CD14-positive monocyte (primary cell): ENCODE measurements around the gene OCSTAMP. TPM values are rescaled to one million over a fixed set of nuclear protein-coding genes. Genes with fewer than 3 reads are reported as not detected.

Experiments
- DNase-seq, 3 donors: peaks; one replicate each; pipeline ENCODE4 v3.0.0-alpha.2; 2011 to 2022
- H2AFZ ChIP-seq: 2 replicates; pipeline ENCODE4 v1.6.0; 2012; ENCODE audit warnings: mild to moderate bottlenecking, low read depth, low read length, inconsistent platforms; ENCODE audit not compliant: insufficient read depth, poor library complexity, severe bottlenecking
- H3K27ac ChIP-seq, 2 donors: 1 replicate in 1 of 2; 2 replicates in 1 of 2; pipeline ENCODE4 v1.5.1; 2012 to 2013; ENCODE audit warnings: low read length in 2 of 2, control low read depth in 1 of 2, inconsistent platforms in 1 of 2, low read depth in 1 of 2, mild to moderate bottlenecking in 1 of 2
- H3K27me3 ChIP-seq, 2 donors: one replicate each; pipeline versions ENCODE4 v1.6.0 to v1.6.1; 2011 to 2013; ENCODE audit warnings: low read length in 2 of 2; ENCODE audit not compliant: control insufficient read depth in 2 of 2, insufficient read depth in 2 of 2
- H3K36me3 ChIP-seq, 2 donors: replicated peaks in 1 of 2; 1 replicate in 1 of 2; 2 replicates in 1 of 2; pipeline versions ENCODE4 v1.5.1 to v1.6.1; 2012 to 2013; ENCODE audit warnings: low read length in 2 of 2, control low read depth in 1 of 2, inconsistent platforms in 1 of 2, mild to moderate bottlenecking in 1 of 2; ENCODE audit not compliant: insufficient read depth in 2 of 2, control insufficient read depth in 1 of 2
- H3K4me1 ChIP-seq, 2 donors: 1 replicate in 1 of 2; 2 replicates in 1 of 2; pipeline versions ENCODE4 v1.5.1 to v1.6.1; 2012 to 2013; ENCODE audit warnings: low read length in 2 of 2, control low read depth in 1 of 2, inconsistent platforms in 1 of 2, mild to moderate bottlenecking in 1 of 2, moderate library complexity in 1 of 2; ENCODE audit not compliant: insufficient read depth in 2 of 2, control insufficient read depth in 1 of 2
- H3K4me2 ChIP-seq: replicated peaks from 2 replicates; pipeline ENCODE3; 2012; ENCODE audit warnings: low read length, moderate library complexity, mild to moderate bottlenecking; ENCODE audit not compliant: poor library complexity, severe bottlenecking; ENCODE audit errors: extremely low read depth
- H3K4me3 ChIP-seq, 3 experiments: fragments of 200-600 bp in 1 of 3; sonication (generic) in 1 of 3; replicated peaks in 1 of 3; 1 replicate in 2 of 3; 2 replicates in 1 of 3; pipeline ENCODE4 v1.5.1; 2011 to 2013; ENCODE audit warnings: low read length in 3 of 3, mild to moderate bottlenecking in 3 of 3, control low read depth in 2 of 3, low read depth in 2 of 3, inconsistent platforms in 1 of 3, moderate library complexity in 1 of 3
- H3K79me2 ChIP-seq: 2 replicates; pipeline ENCODE4 v1.6.0; 2012; ENCODE audit warnings: mild to moderate bottlenecking, control low read depth, inconsistent platforms, low read length, moderate library complexity; ENCODE audit not compliant: insufficient read depth
- H3K9ac ChIP-seq: 2 replicates; pipeline ENCODE4 v1.6.0; 2017; ENCODE audit warnings: low read length, mild to moderate bottlenecking; ENCODE audit not compliant: insufficient read depth, poor library complexity, severe bottlenecking
- H3K9me3 ChIP-seq, 2 donors: replicated peaks in 1 of 2; 1 replicate in 1 of 2; 2 replicates in 1 of 2; pipeline versions ENCODE4 v1.5.1 to v1.6.1; 2012 to 2013; ENCODE audit warnings: low read length in 2 of 2, control low read depth in 1 of 2; ENCODE audit not compliant: control insufficient read depth in 1 of 2, insufficient read depth in 1 of 2
- H4K20me1 ChIP-seq: 2 replicates; pipeline ENCODE4 v1.6.0; 2012; ENCODE audit warnings: mild to moderate bottlenecking, low read length, control low read depth, moderate library complexity; ENCODE audit not compliant: insufficient read depth
- H3K27ac Mint-ChIP-seq, 7 donors: one replicate each; pipeline ENCODE4 v1.8.0; 2020; ENCODE audit warnings: mild to moderate bottlenecking in 7 of 7, mixed read lengths in 7 of 7, moderate library complexity in 6 of 7, inconsistent platforms in 2 of 7
- H3K27me3 Mint-ChIP-seq, 3 donors: one replicate each; pipeline ENCODE4 v1.8.0; 2021 to 2022; ENCODE audit warnings: low read depth in 3 of 3, mild to moderate bottlenecking in 3 of 3, mixed read lengths in 3 of 3, moderate library complexity in 3 of 3, inconsistent platforms in 1 of 3
- H3K36me3 Mint-ChIP-seq, 2 donors: one replicate each; pipeline ENCODE4 v1.8.0; 2020; ENCODE audit warnings: mixed read lengths in 2 of 2, inconsistent platforms in 1 of 2, mild to moderate bottlenecking in 1 of 2
- H3K4me1 Mint-ChIP-seq: one replicate; pipeline ENCODE4 v1.8.0; 2020; ENCODE audit warnings: mild to moderate bottlenecking, mixed read lengths
- H3K4me3 Mint-ChIP-seq, 2 donors: one replicate each; pipeline ENCODE4 v1.8.0; 2020; ENCODE audit warnings: mild to moderate bottlenecking in 2 of 2, mixed read lengths in 2 of 2, moderate library complexity in 1 of 2
- H3K9me3 Mint-ChIP-seq, 7 donors: one replicate each; pipeline ENCODE4 v1.8.0; 2020 to 2022; ENCODE audit warnings: mixed read lengths in 7 of 7, mild to moderate bottlenecking in 6 of 7, moderate library complexity in 6 of 7, inconsistent platforms in 2 of 7
- CTCF ChIP-seq: fragments of 200-600 bp; IDR thresholded peaks from one replicate; pipeline ENCODE4 v1.8.0; 2022; ENCODE audit warnings: antibody characterized with exemption, mild to moderate bottlenecking
- WGBS: methylation state at CpG from one replicate; pipeline ENCODE4 v1.1.5; 2013; ENCODE audit warnings: missing lambda C conversion rate; ENCODE audit not compliant: insufficient coverage; 5-methylcytosine and 5-hydroxymethylcytosine counted together
- intact Hi-C, 2 donors: fragments of 100-400 bp; cut with micrococcal nuclease; formaldehyde crosslinking; loops; one replicate each; pipeline versions ENCODE4 v1.15.0 to v1.15.1; 2023
- polyA plus RNA-seq, 3 donors: library from polyadenylated mRNA; depleted of rRNA in 1 of 3; unstranded in 2 of 3; stranded (reverse) in 1 of 3; fragments of 300-500 nt in 2 of 3; fragments of >200 nt in 1 of 3; fragmentation: Illumina TruSeq in 2 of 3; gene quantifications; 1 replicate in 2 of 3; 2 replicates in 1 of 3; pipeline ENCODE4 v1.2.3, GENCODE V29; 2012 to 2021

The OCSTAMP gene
- polyA plus RNA-seq, 3 donors, result not detected

GRCh38 chr20:46553926-46554325 lies 3.5 kb upstream of the OCSTAMP start:
- no peak for TF ChIP-seq CTCF
- no peaks in the 10 kb centered on the region for H3K9me3 ChIP-seq
- H3K4me3 ChIP-seq, result no peak overlapping the region
- WGBS, result no CpG with 5 or more reads among the region's 3 CpGs
- no peak for DNase-seq
- no peak overlapping the region for H3K27ac ChIP-seq
- H3K4me1 ChIP-seq, result peaks cover 26 to 29% of the 10 kb centered on the region in 2 donors
- intact Hi-C loops, result loop anchor here in 1 of 2 donors (10.0 kb wide), 1 partner anchor 131 kb away; the partner anchor contains the start of gene TP53RK
- no peaks in the 10 kb centered on the region for H4K20me1 ChIP-seq
- no peak overlapping the region for H3K9ac ChIP-seq
- Mint-ChIP-seq H3K4me1 (peaks cover 29% of the 10 kb centered on the region), H3K36me3 (peaks cover 0 to 3% of the 10 kb centered on the region in 2 donors), H3K4me3 (no peak overlapping the region), H3K9me3 (no peaks in the 10 kb centered on the region), H3K27me3 (peaks cover 8 to 12% (median 9%) of the 10 kb centered on the region in 3 donors), H3K27ac (peak overlapping the region in 1 of 7 donors; percentile 64)
- H3K79me2 ChIP-seq, result no peaks in the 10 kb centered on the region
- H3K36me3 ChIP-seq, result no peaks in the 10 kb centered on the region
- peaks cover 2 to 7% of the 10 kb centered on the region in 2 donors for H3K27me3 ChIP-seq
- H3K4me2 ChIP-seq, result no peak overlapping the region
- H2AFZ ChIP-seq, result no peak overlapping the region

GRCh38 chr20:46552460-46553420 lies 2.3 kb upstream of the OCSTAMP start:
- Histone ChIP-seq H3K9ac (no peak overlapping the region), H3K27me3 (peaks cover 2 to 12% of the 10 kb centered on the region in 2 donors), H3K9me3 (no peaks in the 10 kb centered on the region), H2AFZ (no peak overlapping the region), H3K4me1 (peaks cover 26 to 29% of the 10 kb centered on the region in 2 donors), H3K27ac (no peak overlapping the region), H3K79me2 (no peaks in the 10 kb centered on the region), H4K20me1 (no peaks in the 10 kb centered on the region), H3K4me2 (no peak overlapping the region), H3K4me3 (no peak overlapping the region), H3K36me3 (no peaks in the 10 kb centered on the region)
- Mint-ChIP-seq H3K27me3 (peaks cover 6 to 11% (median 8%) of the 10 kb centered on the region in 3 donors), H3K36me3 (peaks cover 0 to 3% of the 10 kb centered on the region in 2 donors), H3K4me3 (peak overlapping the region in 1 of 2 donors; percentile 35), H3K9me3 (no peaks in the 10 kb centered on the region), H3K27ac (peak overlapping the region in 6 of 7 donors; percentile 41 to 75 (median 55)), H3K4me1 (peaks cover 29% of the 10 kb centered on the region)
- WGBS, result 28% methylated on average over 4 of the region's 4 CpGs
- DNase-seq, result peak; percentile 37 to 89 (median 42)
- no peak for TF ChIP-seq CTCF
- intact Hi-C loops, result loop anchor here in 1 of 2 donors (10.0 kb wide), 1 partner anchor 132 kb away; the partner anchor contains the start of gene TP53RK
